ENCODE results near the gene PSORS1C1.

Gene PSORS1C1

DNA sequence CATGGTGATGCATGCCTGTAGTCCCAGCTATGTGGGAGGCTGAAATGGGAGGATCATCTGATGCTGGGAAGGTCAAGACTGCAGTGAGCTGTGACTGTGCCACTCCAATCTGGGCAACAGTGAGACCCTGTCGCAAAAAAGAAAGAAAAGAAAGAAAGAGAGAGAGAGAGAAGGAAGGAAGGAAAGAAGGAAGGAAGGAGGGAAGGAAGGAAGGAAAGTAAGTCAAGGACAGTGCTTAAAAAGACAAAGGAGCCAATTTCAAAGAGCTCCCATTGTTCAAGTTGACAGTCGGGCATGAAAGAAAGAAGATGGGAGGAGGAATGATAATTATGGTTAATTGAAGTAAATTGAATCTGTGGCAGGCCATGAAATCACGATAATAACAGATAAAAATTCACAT lies 18.4 kb upstream of the PSORS1C1 start:
- no peak for DNase-seq (ENCODE audit: low read depth)

- DNase-seq (ENCODE audit: low read depth) = no peak
Observed at GRCh38 chr6:31096656-31097055, 17.9 kb upstream of the PSORS1C1 start.

GRCh38 chr6:31098449-31098938 lies 16.1 kb upstream of the PSORS1C1 start:
- no peak for DNase-seq (ENCODE audit: low read depth)

DNA sequence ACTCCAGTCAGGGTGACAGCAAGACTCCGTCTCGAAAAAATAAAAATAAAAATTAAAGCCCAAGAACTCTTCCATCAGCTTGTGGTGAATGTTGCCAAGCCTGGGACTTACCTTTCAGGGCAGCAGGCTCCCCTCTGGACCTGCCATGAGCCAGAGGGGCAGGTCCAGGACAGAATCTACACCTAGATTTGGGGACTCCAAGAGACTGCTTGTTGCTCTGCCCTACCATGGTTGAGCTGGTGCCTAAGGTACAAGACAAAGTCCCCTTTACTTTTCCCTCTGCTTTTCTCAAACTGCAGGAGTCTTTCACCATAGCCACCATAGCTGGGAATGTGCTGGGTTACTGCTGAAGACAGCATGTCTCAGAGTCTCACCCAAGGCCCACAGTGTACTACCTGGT lies 11.5 kb upstream of the PSORS1C1 start:
- no peak for DNase-seq (ENCODE audit: low read depth)

GRCh38 chr6:31107052-31107451 lies 7.5 kb upstream of the PSORS1C1 start:
- no peak for DNase-seq (ENCODE audit: low read depth)

- DNase-seq (ENCODE audit: low read depth) = no peak
Observed at GRCh38 chr6:31110825-31111582, 3.6 kb upstream of the PSORS1C1 start.

GRCh38 chr6:31111712-31112111 lies 2.9 kb upstream of the PSORS1C1 start:
- DNase-seq (ENCODE audit: low read depth) = no peak

DNA sequence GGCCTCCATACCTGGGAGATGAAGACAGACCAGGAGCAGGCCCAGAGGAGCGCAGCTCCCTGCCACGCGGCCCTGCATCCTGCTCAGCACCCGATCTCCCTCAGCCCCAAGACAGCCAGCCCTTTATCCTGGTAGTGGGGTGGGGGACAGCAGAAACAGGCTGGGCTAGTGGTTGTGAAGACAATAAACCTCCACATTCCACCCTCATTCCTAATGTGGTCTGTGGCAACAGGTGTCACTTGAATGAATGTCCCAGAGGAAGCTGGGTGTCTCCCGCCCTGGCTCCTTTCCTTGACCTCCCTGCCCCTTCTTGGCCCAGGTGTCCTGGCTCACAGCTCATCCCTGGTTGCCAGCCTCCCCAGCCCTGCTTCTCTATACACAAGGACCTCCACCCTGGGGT lies 2.1 kb upstream of the PSORS1C1 start, which contains the start of gene C6orf15:
Gene C6orf15, minus strand, starts transcription at position 98 of the 400 bp plus-strand sequence. Its CDS starts 20 bp downstream, at position 78.
- no peak for DNase-seq (ENCODE audit: low read depth)

DNA sequence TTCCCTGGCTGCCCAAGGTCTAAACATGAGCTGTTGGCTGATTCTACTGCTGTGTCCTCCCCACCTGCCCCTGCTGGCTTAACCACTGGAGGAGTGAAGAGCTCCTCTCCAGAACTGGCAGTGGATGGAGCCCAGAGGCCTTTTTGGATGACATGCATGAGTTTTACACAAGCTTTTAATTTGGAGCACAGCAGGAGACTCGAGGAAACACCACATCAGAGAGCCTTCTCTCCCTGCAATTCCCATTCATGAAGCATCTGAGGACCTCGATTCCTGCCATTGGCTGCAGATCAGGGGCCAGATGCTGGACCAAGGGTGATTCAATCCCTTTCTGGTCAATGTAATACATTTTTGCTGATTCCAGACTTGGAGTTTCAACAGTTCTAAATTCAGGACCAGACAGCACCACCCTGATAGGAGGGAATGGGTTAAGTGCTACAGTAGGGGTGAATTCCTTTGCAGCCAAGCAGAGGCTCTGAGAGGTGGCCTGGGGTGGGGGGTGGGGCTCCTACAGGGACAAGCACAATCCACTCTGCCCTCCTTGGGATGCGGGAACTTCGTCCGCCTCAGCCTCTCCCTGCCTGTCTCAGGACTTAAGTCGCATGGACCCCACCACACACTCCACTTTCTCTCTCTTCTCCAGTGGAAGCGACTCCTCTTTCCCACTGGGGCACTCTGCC lies 599 bp upstream of the PSORS1C1 start:
- DNase-seq (ENCODE audit: low read depth) = peak; percentile 56

DNA sequence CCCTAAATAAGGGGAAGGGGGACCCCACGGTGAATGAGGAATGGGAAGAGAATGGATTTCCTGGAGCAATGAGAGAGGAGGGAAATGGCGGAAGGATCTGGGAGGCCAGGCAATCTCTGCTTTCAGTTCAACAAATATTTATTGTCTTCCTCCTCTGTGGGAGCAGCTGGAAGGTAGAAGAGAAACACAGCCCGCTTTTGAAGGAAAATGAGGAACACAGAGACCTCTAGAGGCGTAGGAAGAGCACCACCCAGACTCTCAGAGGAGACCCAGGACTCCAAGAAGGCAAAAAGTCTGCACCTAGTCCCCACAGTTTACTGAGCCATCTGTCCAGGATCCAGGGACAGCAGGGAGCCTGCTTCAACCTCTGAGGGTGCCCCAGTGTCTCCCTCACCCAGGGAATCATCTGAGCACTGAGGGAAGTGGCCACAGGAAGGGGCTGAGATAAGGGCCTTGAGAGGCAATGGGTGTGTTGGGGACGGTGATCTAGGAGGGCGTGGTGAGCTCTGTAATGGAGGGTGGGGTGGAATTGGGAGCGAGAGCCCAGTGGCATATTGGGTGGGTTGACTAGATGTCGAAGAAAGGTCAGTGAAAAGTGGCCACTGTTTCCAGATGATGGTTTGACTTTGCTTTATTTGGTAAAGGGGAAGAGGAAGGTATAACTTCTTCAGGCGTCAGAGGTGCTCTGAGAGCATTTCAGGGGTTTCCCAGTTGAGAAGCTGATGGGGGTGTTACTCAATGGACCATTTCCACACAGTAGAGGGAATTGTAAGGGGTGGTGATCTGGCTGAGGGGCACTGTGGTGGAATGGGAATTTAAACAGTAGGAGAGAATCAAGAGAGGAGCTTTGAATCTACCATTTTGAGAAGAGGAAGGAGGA lies 610 bp downstream of the PSORS1C1 start:
- DNase-seq (ENCODE audit: low read depth) = no peak

DNA sequence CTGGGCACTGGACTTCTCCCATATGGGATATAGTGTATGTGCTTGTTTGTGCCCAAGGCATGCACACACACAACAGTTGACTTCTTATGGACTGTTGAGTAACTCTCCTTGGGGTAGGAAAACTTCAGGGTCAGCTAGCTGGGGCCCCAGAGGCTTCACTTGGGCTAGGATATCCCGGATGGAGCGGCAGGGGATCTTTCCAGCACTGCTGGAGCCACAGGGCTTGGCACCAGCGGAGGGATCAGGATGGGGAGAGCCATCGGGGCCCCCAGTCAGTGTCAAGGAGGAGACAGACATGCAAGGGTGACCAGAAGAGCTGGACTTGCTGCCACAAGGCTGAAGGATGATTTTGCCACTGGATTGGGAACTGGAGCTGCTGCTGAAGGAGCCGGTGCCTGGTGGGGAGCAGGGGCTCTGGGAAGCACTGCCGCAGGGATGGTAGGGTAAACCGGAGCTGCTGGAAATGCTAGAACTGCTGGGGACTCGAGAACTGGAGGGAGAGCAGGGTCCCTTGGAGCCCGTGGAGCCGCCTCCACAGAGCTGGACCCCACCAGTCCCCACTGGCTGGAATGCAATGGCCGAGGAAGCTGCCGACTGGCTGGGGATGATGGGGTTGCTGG lies 1.5 kb downstream of the PSORS1C1 start:
- no peak for DNase-seq (ENCODE audit: low read depth)

DNA sequence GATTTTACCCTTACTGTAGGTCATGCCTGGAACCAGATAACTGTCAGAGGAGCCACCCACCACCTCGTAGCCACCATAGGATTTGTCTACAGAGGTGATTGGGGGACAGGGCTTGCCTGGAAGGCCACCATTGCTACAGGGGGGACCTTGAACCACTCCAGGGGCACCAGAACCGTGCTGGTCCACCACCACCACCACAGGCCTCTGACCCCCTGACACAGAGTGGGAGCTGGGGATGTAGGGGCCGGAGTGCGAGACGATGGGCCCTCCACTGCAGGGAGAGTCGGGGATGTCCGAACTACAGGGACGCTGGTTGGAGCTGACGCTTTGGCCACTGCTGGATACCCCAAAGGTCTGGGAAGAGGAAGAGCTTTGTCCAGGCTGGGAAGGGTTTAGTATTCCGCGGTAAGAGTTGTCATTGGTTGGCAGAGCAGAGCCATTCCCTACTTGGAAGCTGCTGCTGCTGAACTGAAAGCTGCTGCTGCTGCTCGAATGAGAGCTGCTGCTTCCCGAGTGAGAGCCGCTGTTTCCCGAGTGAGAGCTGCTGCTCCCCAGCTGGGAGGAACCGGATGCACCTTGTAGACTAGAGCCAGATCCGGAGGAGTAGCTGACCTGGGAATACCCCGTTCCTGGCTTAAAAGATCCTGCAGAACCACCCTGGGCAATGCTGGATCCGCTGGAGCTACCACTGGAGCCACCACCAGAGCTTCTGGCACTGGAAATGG lies 2.2 kb downstream of the PSORS1C1 start:
- DNase-seq (ENCODE audit: low read depth) = no peak

DNA sequence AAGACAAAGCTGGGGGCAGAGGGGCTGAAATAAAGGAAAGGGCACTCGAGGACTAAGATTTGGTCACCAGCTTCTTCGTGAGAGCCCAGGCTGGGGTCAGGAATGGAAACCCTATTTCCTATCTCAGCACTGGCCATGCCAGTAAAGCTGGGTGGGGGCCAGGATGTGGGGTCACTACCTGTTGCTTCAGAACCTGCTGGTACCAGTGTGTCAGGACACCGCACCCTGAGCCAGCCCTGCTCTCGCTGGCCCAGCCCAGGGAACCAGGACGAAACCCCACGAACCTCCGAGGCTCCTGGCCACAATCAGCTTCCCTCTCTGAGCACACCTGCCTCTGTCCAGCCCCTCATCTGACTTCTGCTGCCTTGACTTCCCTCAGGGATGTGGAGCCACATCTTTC lies 3.6 kb downstream of the PSORS1C1 start:
- no peak for DNase-seq (ENCODE audit: low read depth)

DNA sequence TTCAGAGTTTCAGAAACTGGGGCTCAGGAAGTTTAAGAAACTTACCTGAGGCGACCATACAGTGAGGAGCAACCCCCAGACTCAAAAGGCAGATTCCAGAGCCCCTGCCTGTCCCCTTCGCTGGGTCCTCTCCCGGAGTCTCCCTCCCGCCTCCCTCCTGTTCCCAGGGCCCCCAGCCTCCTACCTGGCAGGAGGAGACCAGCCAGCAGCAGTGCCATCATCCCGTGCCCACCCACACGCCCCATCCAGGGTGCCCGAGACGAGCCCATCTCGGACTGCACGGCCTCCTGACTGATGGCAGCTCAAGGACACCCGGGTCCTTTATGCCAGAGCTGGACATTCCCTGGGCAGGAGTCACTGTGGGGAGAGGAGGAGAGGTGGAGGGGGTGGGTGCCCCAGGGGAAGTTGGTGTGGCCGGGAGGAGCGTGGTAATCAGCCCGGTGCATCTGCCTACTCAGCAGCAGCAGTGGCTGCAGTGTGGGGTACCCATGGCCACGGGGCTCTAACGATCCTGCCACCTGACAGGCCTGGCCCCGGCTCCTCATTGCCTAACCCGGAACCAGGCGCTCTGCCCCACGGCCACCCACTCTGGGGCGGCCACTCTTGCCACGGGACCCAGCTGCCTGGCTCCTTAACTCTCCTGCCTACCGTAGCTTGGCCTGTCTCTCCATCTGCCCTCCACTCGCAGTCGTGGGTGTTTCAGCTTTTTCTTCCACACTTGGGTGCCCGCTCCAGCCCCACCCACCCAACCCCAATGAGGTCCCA lies 5.7 kb downstream of the PSORS1C1 start, which contains the start of gene CDSN:
Gene CDSN, minus strand, starts transcription at position 296 of the 765 bp plus-strand sequence. Its CDS starts 27 bp downstream, at position 269.
- no peak for DNase-seq (ENCODE audit: low read depth)

DNA sequence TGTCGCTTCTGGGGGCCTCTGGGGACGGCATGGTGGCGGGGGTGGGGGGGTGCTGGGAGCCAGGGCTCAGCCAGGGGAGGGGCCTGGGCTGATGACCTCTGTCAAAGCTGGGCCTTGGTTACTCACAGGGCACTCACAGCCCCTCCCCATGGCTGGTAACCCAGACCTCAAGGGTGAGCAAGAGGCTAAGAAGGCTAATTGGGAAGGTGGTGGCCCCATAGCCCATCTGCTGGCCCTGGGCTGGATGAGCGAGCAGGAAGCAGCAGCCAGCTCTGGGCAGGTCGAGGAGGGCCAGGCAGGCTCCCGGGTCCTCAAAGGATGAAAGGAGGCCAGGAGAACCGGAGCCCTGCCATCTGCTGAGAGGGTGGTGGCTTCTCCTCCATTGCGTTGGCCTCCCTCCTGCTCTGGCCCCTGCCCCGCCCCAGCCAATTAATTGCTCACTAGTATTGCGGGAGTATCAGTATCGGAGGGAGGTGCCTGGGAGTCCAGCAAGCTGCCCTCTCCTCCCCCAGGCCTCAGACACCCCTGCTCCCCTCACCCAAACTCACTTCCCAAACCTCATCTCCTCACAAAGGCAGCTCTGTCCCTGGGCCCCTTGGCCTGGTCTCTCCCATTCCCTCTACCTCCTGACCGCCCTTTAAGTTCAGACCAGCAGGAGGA lies 6.7 kb downstream of the PSORS1C1 start:
- DNase-seq (ENCODE audit: low read depth) = no peak

DNA sequence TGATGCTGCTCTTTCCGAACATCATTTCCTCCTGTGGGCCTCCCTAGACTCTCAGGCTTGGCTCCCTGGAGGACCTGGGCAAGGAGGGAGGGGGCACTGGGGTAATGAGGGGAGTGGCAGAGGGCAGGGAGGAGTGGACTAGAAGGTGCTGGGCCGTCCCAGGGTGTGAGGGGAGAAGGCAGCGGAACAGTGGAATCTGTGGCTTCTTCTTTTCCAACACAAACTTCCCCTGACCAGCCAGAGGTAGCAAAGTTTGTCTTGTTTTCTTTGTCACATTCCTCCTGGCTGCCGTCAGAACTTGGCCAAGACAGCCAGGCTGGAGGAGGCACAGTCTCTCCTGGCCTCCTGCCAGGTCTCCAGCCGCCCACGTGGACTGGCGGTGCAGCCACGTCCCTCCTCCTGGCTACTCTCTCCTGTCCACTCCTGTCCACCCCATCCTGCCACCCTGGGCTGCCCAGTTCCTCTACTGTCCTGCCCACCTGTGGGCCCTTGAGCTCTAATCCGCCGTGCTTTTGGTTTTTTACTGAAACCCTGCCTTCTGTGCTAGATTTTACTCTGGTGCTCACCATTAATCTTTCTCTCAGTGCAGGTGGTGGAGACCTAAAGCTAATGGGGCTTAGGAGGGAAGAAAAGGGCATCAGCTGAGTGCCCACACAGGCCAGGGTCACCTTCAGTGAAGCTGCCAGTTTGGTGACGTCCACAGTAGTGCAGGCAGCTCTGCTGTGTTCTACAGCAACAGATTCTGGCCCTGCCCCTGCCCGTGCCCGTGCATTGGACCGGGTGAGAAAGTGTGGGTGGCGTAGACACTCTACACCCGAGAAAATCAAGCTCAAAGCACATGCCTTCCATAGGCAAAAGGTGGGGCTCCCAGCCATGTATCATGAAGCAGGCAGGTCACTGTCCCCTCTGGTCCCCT lies 8.4 kb downstream of the PSORS1C1 start:
- DNase-seq (ENCODE audit: low read depth) = peak; percentile 60

- DNase-seq (ENCODE audit: low read depth) = no peak
Observed at GRCh38 chr6:31125162-31125561, 10.6 kb downstream of the PSORS1C1 start.

- DNase-seq (ENCODE audit: low read depth) = peak; percentile 83
Observed at GRCh38 chr6:31125586-31126363, 11.2 kb downstream of the PSORS1C1 start.
